ENCODE measurements around the gene CRADD. TPM values are rescaled to one million over a fixed set of nuclear protein-coding genes. Genes with fewer than 3 reads are reported as not detected.

The CRADD gene
- total RNA-seq, 1 donor from 2014 or later: 9.1 TPM

DNA sequence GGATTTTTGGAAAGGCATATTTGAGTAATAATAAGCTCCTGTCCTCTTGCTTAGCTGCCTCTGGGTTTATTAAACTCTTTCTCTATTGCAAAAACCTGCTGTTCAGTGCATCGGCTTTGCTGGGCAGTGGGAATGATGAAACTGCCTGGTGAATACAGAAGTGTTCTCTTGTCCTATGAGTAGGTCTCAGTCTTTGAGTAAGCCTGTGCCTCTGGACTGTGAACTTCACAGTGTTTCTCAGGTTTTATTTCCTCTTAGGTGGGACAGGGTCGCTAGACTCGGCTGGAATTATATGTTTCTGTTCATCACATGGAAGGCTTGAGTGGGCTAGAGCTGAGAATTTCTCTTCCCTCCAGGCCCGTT, 46.4 kb downstream of the CRADD start:
- peaks cover 4% of the 10 kb centered on the region for H3K4me1 Mint-ChIP-seq (ENCODE audit: low read depth)
- peaks cover 9% of the 10 kb centered on the region for H3K36me3 Mint-ChIP-seq (ENCODE audit: low read depth)
- H3K9me3 Mint-ChIP-seq (ENCODE audit: low read depth): peaks cover 24% of the 10 kb centered on the region
- no peak overlapping the region for H3K27ac Mint-ChIP-seq (ENCODE audit: unreplicated experiment)
- no peaks in the 10 kb centered on the region for H3K27me3 Mint-ChIP-seq (ENCODE audit: low read depth)
- TF ChIP-seq, protein P1, sequence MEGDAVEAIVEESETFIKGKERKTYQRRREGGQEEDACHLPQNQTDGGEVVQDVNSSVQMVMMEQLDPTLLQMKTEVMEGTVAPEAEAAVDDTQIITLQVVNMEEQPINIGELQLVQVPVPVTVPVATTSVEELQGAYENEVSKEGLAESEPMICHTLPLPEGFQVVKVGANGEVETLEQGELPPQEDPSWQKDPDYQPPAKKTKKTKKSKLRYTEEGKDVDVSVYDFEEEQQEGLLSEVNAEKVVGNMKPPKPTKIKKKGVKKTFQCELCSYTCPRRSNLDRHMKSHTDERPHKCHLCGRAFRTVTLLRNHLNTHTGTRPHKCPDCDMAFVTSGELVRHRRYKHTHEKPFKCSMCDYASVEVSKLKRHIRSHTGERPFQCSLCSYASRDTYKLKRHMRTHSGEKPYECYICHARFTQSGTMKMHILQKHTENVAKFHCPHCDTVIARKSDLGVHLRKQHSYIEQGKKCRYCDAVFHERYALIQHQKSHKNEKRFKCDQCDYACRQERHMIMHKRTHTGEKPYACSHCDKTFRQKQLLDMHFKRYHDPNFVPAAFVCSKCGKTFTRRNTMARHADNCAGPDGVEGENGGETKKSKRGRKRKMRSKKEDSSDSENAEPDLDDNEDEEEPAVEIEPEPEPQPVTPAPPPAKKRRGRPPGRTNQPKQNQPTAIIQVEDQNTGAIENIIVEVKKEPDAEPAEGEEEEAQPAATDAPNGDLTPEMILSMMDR (IDR thresholded peaks at IDR 0.05): no peak
- H3K4me3 Mint-ChIP-seq (ENCODE audit: unreplicated experiment): no peak overlapping the region
- DNase-seq (ENCODE audit: low spot score): no peak

DNA sequence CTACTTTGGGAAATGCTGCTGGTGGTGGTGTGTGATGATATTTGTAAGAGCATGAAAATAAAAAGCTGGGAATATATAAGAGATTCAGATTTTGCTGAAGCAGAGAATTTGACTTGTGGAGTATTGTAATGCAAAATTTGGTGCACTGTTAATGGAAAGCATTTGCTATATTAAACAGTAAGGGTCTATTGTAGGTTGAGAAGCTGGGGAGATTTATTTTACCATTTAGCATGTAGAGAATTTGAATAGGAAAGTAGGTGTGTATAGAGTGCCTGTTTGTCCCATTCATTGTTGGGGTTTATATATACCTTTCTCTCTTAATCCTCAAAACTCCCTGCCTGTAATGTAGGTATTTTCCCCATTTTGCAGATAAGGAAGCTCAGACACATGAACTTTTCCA, 48.4 kb downstream of the CRADD start:
- H3K36me3 Mint-ChIP-seq (ENCODE audit: low read depth): peaks cover 6% of the 10 kb centered on the region
- no peaks in the 10 kb centered on the region for H3K27me3 Mint-ChIP-seq (ENCODE audit: low read depth)
- DNase-seq (ENCODE audit: low spot score): no peak
- H3K4me3 Mint-ChIP-seq (ENCODE audit: unreplicated experiment): no peak overlapping the region
- no peak overlapping the region for H3K27ac Mint-ChIP-seq (ENCODE audit: unreplicated experiment)
- H3K9me3 Mint-ChIP-seq (ENCODE audit: low read depth): peaks cover 22% of the 10 kb centered on the region
- H3K4me1 Mint-ChIP-seq (ENCODE audit: low read depth): peaks cover 4% of the 10 kb centered on the region
- TF ChIP-seq, protein P1 (IDR thresholded peaks at IDR 0.05): no peak

DNA sequence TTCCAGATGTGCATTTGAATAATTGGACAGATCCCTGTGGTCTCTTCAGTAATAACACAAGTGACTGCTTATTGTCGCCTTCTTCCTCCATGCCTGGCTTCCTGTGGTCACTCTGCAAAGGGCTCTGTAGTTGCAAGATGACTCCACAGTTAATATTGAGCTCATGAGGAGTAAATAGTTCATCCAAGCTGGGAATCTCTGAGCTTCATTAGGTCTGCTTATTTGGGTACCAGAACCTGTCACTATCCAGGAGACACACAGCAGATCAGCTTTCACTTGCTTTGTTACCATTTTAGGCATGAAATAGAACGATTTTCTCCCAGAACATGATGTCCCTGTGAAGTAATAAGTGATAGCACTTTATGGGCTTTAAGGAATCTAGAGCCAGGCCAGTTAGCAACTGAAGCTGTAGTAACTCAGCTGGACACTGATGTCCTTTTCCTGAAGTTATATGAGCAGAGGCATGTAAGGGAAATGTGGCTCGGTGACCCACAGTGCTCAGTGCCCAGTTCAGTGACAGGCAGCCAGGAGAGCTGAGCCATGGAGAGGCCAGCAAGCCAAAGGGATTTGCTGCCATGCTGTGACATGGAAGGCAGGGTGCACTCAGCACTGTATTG, 50.1 kb downstream of the CRADD start:
- Mint-ChIP-seq H3K9me3 (ENCODE audit: low read depth) (peaks cover 12% of the 10 kb centered on the region), H3K4me1 (ENCODE audit: low read depth) (peaks cover 4% of the 10 kb centered on the region), H3K27me3 (ENCODE audit: low read depth) (no peaks in the 10 kb centered on the region), H3K27ac (ENCODE audit: unreplicated experiment) (no peak overlapping the region), H3K36me3 (ENCODE audit: low read depth) (peaks cover under 1% of the 10 kb centered on the region), H3K4me3 (ENCODE audit: unreplicated experiment) (no peak overlapping the region)
- no peak for DNase-seq (ENCODE audit: low spot score)
- TF ChIP-seq, protein P1 (IDR thresholded peaks at IDR 0.05): no peak

DNA sequence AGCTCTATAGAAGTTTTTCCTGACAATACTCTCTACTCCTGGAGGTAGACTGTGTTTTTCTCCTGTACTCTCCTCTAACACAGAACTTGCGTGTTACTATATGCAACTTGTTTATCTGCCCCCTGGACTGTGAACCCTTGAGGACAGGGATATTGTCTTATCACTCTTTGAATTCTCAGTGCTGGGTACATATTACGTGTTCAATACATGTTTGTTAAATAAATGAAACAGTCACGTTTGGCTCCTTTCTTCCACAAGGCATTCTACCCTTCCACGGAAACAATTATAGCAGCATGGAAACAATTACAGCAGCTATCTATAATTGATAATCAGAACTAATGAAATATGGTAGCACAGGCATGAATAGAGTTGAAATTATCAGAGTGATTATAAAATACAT, 50.7 kb downstream of the CRADD start:
- TF ChIP-seq, protein P1 (IDR thresholded peaks at IDR 0.05): no peak
- no peak for DNase-seq (ENCODE audit: low spot score)
- H3K27me3 Mint-ChIP-seq (ENCODE audit: low read depth): no peaks in the 10 kb centered on the region
- peaks cover 6% of the 10 kb centered on the region for H3K9me3 Mint-ChIP-seq (ENCODE audit: low read depth)
- H3K4me3 Mint-ChIP-seq (ENCODE audit: unreplicated experiment): no peak overlapping the region
- no peak overlapping the region for H3K27ac Mint-ChIP-seq (ENCODE audit: unreplicated experiment)
- peaks cover 4% of the 10 kb centered on the region for H3K4me1 Mint-ChIP-seq (ENCODE audit: low read depth)
- H3K36me3 Mint-ChIP-seq (ENCODE audit: low read depth): no peaks in the 10 kb centered on the region

- Mint-ChIP-seq H3K27ac (ENCODE audit: unreplicated experiment) (no peak overlapping the region), H3K36me3 (ENCODE audit: low read depth) (peaks cover 2% of the 10 kb centered on the region), H3K4me1 (ENCODE audit: low read depth) (peaks cover 4% of the 10 kb centered on the region), H3K27me3 (ENCODE audit: low read depth) (no peaks in the 10 kb centered on the region), H3K9me3 (ENCODE audit: low read depth) (no peaks in the 10 kb centered on the region), H3K4me3 (ENCODE audit: unreplicated experiment) (no peak overlapping the region)
- TF ChIP-seq, protein P1 (IDR thresholded peaks at IDR 0.05): no peak
- no peak for DNase-seq (ENCODE audit: low spot score)
Observed at GRCh38 chr12:93729934-93730333, 52.8 kb downstream of the CRADD start.

Measured in chondrocyte (in vitro differentiated cells).